ENCODE results near the gene CCL22. TPM values are rescaled to one million over a fixed set of nuclear protein-coding genes. Genes with fewer than 3 reads are reported as not detected.

Gene CCL22
- total and polyA plus RNA-seq, 4 experiments from 2014 or later: 0.26 TPM; not detected in 3

DNA sequence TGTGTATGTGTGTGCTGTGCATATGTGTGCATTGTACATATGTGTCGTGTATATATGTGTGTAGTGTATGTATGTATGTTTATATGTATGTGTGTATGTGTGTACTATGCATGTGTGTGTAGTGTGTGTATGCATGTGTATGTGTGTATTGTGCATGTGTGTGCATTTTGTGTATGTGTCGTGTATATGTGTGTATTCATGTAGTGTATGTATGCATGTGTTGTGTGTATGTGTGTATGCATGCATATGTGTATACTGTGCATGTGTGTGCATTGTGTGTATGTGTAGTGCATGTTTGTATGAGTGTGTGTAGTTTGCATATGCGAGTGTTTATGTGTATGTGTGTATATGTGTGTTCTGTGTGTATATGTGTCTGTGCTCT lies 30.5 kb downstream of the CCL22 start:
- no peaks in the 10 kb centered on the region for H3K27me3 ChIP-seq (ENCODE audit: insufficient read depth, low read length)
- H3K27ac ChIP-seq (ENCODE audit: low read depth, low read length): no peak overlapping the region
- no peaks in the 10 kb centered on the region for H3K9me3 ChIP-seq (ENCODE audit: control insufficient read depth in 1 of 2, low read length in 2 of 2)
- DNase-seq: no peak
- Mint-ChIP-seq H3K9me3 (no peaks in the 10 kb centered on the region), H3K27me3 (peaks cover 0 to 2% of the 10 kb centered on the region in 2 donors), H3K36me3 (no peaks in the 10 kb centered on the region), H3K27ac (no peak overlapping the region), H3K4me3 (no peak overlapping the region), H3K4me1 (no peaks in the 10 kb centered on the region)
- CTCF ChIA-PET (ENCODE audit: partially characterized antibody): no interaction called here
- POLR2A ChIA-PET (ENCODE audit: partially characterized antibody): no interaction called here
- intact Hi-C loops (cut with micrococcal nuclease): no loop called here
- no peaks in the 10 kb centered on the region for H3K4me1 ChIP-seq (ENCODE audit: insufficient read depth, low read length)
- H3K4me3 ChIP-seq (ENCODE audit: low read length in 2 of 2): no peak overlapping the region
- no peaks in the 10 kb centered on the region for H3K36me3 ChIP-seq (ENCODE audit: insufficient read depth, low read length)

DNA sequence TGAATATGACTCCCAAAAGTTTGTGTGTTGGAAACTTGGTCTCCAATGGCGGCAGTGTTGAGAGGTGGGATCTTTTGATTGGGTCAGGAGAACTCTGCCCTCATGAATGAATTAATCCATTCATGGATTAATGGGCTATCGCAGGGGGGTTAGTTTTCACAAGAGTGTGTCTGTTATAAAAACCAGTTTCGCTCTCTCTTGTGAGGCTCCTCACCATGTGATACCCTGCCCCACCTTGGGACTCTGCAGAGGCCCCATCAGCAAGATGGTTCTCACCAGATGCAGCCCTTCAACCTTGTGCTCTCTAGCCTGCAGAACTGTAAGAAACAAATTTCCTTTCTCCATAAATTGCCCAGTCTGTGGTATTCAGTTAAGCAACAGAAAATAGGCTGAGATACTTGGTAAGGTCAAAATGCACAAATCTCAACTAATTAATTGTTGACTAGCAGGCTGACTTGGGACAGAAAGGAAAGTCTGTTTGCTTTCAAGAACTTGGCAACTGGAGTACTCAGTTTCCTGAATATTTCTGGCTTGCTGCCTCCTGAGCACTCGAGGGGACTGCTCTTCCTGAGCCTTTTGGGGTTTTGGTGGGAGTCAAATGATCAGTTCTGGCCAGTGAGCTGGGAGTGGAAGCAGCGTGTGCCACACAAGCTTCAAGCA lies 32.2 kb downstream of the CCL22 start:
- no peak for DNase-seq
- no peaks in the 10 kb centered on the region for H3K36me3 Mint-ChIP-seq
- Histone ChIP-seq H3K27ac (ENCODE audit: low read depth, low read length) (no peak overlapping the region), H3K4me1 (ENCODE audit: insufficient read depth, low read length) (no peaks in the 10 kb centered on the region), H3K9me3 (ENCODE audit: control insufficient read depth in 1 of 2, low read length in 2 of 2) (no peaks in the 10 kb centered on the region), H3K27me3 (ENCODE audit: insufficient read depth, low read length) (no peaks in the 10 kb centered on the region), H3K4me3 (ENCODE audit: low read length in 2 of 2) (no peak overlapping the region), H3K36me3 (ENCODE audit: insufficient read depth, low read length) (no peaks in the 10 kb centered on the region)
- H3K4me3 Mint-ChIP-seq: no peak overlapping the region
- peaks cover 0 to 2% of the 10 kb centered on the region in 2 donors for H3K27me3 Mint-ChIP-seq
- no peaks in the 10 kb centered on the region for H3K4me1 Mint-ChIP-seq
- no peaks in the 10 kb centered on the region for H3K9me3 Mint-ChIP-seq
- intact Hi-C loops (cut with micrococcal nuclease): no loop called here
- POLR2A ChIA-PET (ENCODE audit: partially characterized antibody): no interaction called here
- H3K27ac Mint-ChIP-seq: no peak overlapping the region
- CTCF ChIA-PET (ENCODE audit: partially characterized antibody): interaction anchor here (1.7 kb wide), 1 partner anchor 26 kb away, joined by 3 read pairs; no protein-coding TSS in a partner anchor

DNA sequence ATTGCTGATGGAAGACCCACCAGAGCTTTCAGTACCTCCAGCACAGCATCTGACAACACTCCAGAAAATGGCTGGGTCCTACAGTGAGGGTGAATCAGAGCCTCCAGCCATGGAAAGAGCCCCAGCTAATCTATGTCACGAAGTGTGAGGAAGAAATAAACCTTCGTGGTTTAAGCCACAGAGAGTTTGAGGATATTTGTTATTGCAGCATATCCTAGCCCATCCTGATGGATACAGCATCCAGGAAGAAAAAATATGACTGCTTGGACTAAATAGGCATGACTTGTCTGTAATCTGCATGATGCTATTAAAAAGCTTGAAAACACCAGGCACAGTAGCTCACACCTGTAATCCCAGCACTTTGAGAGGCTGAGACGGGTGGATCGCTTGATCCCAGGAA lies 32.7 kb downstream of the CCL22 start:
- DNase-seq: no peak
- intact Hi-C loops (cut with micrococcal nuclease): no loop called here
- Mint-ChIP-seq H3K27ac (no peak overlapping the region), H3K4me3 (no peak overlapping the region), H3K4me1 (no peaks in the 10 kb centered on the region), H3K27me3 (peaks cover 2% of the 10 kb centered on the region in 2 donors), H3K9me3 (no peaks in the 10 kb centered on the region), H3K36me3 (no peaks in the 10 kb centered on the region)
- ChIA-PET POLR2A (ENCODE audit: partially characterized antibody) (no interaction called here), CTCF (ENCODE audit: partially characterized antibody) (interaction anchor here (1.1 to 1.7 kb wide), 2 partner anchors 8 to 25 kb away, joined by 3 read pairs; no protein-coding TSS in a partner anchor)
- Histone ChIP-seq H3K27me3 (ENCODE audit: insufficient read depth, low read length) (no peaks in the 10 kb centered on the region), H3K36me3 (ENCODE audit: insufficient read depth, low read length) (no peaks in the 10 kb centered on the region), H3K27ac (ENCODE audit: low read depth, low read length) (no peak overlapping the region), H3K4me1 (ENCODE audit: insufficient read depth, low read length) (no peaks in the 10 kb centered on the region), H3K9me3 (ENCODE audit: control insufficient read depth in 1 of 2, low read length in 2 of 2) (no peaks in the 10 kb centered on the region), H3K4me3 (ENCODE audit: low read length in 2 of 2) (no peak overlapping the region)

DNA sequence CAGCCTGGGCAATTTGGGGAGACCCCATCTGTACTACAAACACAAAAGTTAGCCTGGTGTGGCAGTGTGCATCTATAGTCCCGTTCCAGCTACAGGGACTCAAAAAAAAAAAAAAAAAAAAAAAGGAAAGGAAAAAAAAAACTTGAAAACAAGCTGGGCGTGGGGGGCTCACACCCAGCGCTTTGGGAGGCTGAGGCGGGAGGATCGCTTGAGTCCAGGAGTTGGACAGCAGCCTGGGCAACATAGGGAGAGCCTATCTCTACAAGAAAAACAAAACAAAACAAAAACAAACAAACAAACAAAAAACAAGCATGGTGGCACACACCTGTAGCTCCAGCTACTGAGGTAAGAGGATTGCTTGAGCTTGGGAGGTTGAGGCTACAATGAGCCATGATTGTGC lies 33.1 kb downstream of the CCL22 start:
- no peaks in the 10 kb centered on the region for H3K36me3 ChIP-seq (ENCODE audit: insufficient read depth, low read length)

DNA sequence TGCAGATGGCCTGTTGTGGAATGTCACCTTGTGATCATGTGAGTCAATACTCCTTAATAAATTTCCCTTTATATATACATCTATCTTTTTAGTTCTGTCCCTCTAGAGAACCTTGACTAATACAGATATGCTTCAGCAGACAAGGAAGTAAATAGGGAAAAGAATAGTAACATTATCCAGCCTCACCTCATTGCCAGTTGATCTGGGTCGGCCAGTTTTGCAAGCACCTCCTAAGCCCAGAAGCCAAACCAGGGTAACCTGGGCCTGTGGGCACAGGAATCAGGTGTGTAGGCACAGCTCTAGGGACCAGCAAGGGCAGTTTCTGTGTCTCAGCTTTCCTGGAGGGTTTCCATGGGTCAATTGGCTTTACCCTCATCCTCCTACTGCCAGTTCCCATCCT lies 34.1 kb downstream of the CCL22 start:
- ChIA-PET POLR2A (ENCODE audit: partially characterized antibody) (no interaction called here), CTCF (ENCODE audit: partially characterized antibody) (no interaction called here)
- Mint-ChIP-seq H3K27ac (no peak overlapping the region), H3K27me3 (peaks cover 2 to 3% of the 10 kb centered on the region in 2 donors), H3K4me3 (no peak overlapping the region), H3K36me3 (no peaks in the 10 kb centered on the region), H3K9me3 (no peaks in the 10 kb centered on the region), H3K4me1 (no peaks in the 10 kb centered on the region)
- Histone ChIP-seq H3K9me3 (ENCODE audit: control insufficient read depth in 1 of 2, low read length in 2 of 2) (no peaks in the 10 kb centered on the region), H3K4me1 (ENCODE audit: insufficient read depth, low read length) (no peaks in the 10 kb centered on the region), H3K4me3 (ENCODE audit: low read length in 2 of 2) (no peak overlapping the region), H3K27ac (ENCODE audit: low read depth, low read length) (no peak overlapping the region), H3K36me3 (ENCODE audit: insufficient read depth, low read length) (no peaks in the 10 kb centered on the region), H3K27me3 (ENCODE audit: insufficient read depth, low read length) (no peaks in the 10 kb centered on the region)
- intact Hi-C loops (cut with micrococcal nuclease): no loop called here
- no peak for DNase-seq

More for the DNA sequence above, 33.1 kb downstream of the CCL22 start:
- Mint-ChIP-seq H3K9me3 (no peaks in the 10 kb centered on the region), H3K4me3 (no peak overlapping the region), H3K36me3 (no peaks in the 10 kb centered on the region), H3K4me1 (no peaks in the 10 kb centered on the region), H3K27ac (no peak overlapping the region), H3K27me3 (peaks cover 2% of the 10 kb centered on the region in 2 donors)
- Histone ChIP-seq H3K27me3 (ENCODE audit: insufficient read depth, low read length) (no peaks in the 10 kb centered on the region), H3K9me3 (ENCODE audit: control insufficient read depth in 1 of 2, low read length in 2 of 2) (no peaks in the 10 kb centered on the region), H3K4me1 (ENCODE audit: insufficient read depth, low read length) (no peaks in the 10 kb centered on the region), H3K27ac (ENCODE audit: low read depth, low read length) (no peak overlapping the region), H3K4me3 (ENCODE audit: low read length in 2 of 2) (no peak overlapping the region)
- no peak for DNase-seq
- ChIA-PET CTCF (ENCODE audit: partially characterized antibody) (interaction anchor here (0.6 to 1.7 kb wide), 3 partner anchors 9 to 97 kb away, joined by 3 to 4 read pairs (median 3); no protein-coding TSS in a partner anchor), POLR2A (ENCODE audit: partially characterized antibody) (no interaction called here)
- intact Hi-C loops (cut with micrococcal nuclease): no loop called here

DNA sequence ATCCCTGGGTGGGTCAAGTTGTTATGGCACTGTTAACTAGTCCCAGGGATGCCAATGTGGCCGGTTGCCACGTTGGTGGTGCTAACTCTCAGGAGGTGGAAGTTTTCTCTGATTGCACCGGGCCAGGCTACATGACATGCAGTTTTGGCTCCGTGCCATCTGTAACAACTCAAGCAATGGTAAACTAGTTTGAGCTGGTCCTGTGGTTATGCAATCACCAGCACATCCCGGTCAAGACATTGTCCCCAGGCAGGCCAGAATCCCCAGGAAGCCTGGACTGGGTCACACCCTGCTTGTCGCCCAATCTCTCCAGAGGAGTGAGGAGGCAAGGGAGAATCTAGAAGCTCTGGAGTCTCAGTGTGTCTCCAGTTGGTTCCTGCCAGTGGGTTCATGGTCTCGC lies 35.9 kb downstream of the CCL22 start:
- Histone ChIP-seq H3K27ac (ENCODE audit: low read depth, low read length) (no peak overlapping the region), H3K4me1 (ENCODE audit: insufficient read depth, low read length) (no peaks in the 10 kb centered on the region), H3K36me3 (ENCODE audit: insufficient read depth, low read length) (no peaks in the 10 kb centered on the region), H3K4me3 (ENCODE audit: low read length in 2 of 2) (no peak overlapping the region), H3K9me3 (ENCODE audit: control insufficient read depth in 1 of 2, low read length in 2 of 2) (no peaks in the 10 kb centered on the region), H3K27me3 (ENCODE audit: insufficient read depth, low read length) (no peaks in the 10 kb centered on the region)
- Mint-ChIP-seq H3K4me1 (no peaks in the 10 kb centered on the region), H3K36me3 (no peaks in the 10 kb centered on the region), H3K4me3 (no peak overlapping the region), H3K27me3 (peaks cover 0 to 3% of the 10 kb centered on the region in 2 donors), H3K9me3 (no peaks in the 10 kb centered on the region), H3K27ac (no peak overlapping the region)
- POLR2A ChIA-PET (ENCODE audit: partially characterized antibody): no interaction called here
- CTCF ChIA-PET (ENCODE audit: partially characterized antibody): interaction anchor here (1.2 kb wide), 1 partner anchor 10 kb away, joined by 3 read pairs; the partner anchor contains the start of gene CCL17
- intact Hi-C loops (cut with micrococcal nuclease): no loop called here
- DNase-seq: no peak

DNA sequence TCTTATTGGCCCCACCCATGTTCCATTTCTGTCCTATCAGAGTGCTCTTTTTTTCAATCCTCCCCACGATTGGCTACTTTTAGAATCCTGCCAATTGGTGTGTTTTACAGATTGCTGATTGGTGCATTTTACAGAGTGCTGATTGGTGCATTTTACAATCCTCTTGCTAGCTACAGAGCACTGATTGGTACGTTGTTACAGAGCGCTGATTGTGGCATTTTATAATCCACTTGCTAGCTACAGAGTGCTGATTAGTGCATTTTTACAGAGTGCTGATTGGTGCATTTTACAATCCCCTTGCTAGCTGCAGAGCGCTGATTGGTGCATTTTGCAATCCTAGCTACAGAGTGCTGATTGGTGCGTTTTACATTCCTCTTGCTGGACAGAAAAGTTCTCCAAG lies 36.4 kb downstream of the CCL22 start:
- H3K27ac Mint-ChIP-seq: no peak overlapping the region
- intact Hi-C loops (cut with micrococcal nuclease): no loop called here
- Histone ChIP-seq H3K4me1 (ENCODE audit: insufficient read depth, low read length) (no peaks in the 10 kb centered on the region), H3K27me3 (ENCODE audit: insufficient read depth, low read length) (no peaks in the 10 kb centered on the region), H3K36me3 (ENCODE audit: insufficient read depth, low read length) (no peaks in the 10 kb centered on the region), H3K27ac (ENCODE audit: low read depth, low read length) (no peak overlapping the region), H3K4me3 (ENCODE audit: low read length in 2 of 2) (no peak overlapping the region), H3K9me3 (ENCODE audit: control insufficient read depth in 1 of 2, low read length in 2 of 2) (no peaks in the 10 kb centered on the region)
- DNase-seq: no peak
- H3K9me3 Mint-ChIP-seq: no peaks in the 10 kb centered on the region
- no peaks in the 10 kb centered on the region for H3K36me3 Mint-ChIP-seq
- H3K4me1 Mint-ChIP-seq: no peaks in the 10 kb centered on the region
- no peak overlapping the region for H3K4me3 Mint-ChIP-seq
- CTCF ChIA-PET (ENCODE audit: partially characterized antibody): interaction anchor here (1.1 to 1.2 kb wide), 2 partner anchors 10 to 22 kb away, joined by 3 read pairs; partner anchors contain the start of gene CCL17
- peaks cover 0 to 3% of the 10 kb centered on the region in 2 donors for H3K27me3 Mint-ChIP-seq
- POLR2A ChIA-PET (ENCODE audit: partially characterized antibody): no interaction called here

All from CD4-positive, alpha-beta memory T cell (primary cell).